ENCODE data around the gene CTSD. TPM values are rescaled to one million over a fixed set of nuclear protein-coding genes. Genes with fewer than 3 reads are reported as not detected.
A peak's percentile ranks its signal among the peaks of the same experiment; 100 is the strongest.

Gene CTSD
- total RNA-seq, 1 donor, result 221 TPM

DNA sequence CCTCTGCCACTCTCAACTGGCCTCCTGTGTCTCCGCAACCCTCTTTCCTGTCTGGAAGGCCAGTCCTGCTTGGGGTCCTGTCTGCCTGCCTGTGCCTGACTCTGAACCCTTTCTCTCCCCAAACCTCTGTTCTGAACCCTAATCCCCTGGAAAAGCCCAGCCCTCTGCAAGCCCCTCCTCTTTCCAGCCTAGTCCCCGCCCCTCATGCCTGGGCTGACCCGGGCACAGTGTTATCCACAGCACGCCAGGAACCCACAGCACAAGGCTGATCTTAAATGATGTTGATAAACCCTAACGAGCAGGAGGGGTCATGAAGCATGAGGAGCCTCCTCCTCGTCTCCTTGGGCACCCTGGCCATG, 13.3 kb downstream of the CTSD start, which contains the start of gene IFITM10:
Gene IFITM10 (minus strand): TSS at position 115 of the 359 bp plus-strand sequence. CDS start 153 bp downstream, outside the sequence.
- TF ChIP-seq, protein P1, sequence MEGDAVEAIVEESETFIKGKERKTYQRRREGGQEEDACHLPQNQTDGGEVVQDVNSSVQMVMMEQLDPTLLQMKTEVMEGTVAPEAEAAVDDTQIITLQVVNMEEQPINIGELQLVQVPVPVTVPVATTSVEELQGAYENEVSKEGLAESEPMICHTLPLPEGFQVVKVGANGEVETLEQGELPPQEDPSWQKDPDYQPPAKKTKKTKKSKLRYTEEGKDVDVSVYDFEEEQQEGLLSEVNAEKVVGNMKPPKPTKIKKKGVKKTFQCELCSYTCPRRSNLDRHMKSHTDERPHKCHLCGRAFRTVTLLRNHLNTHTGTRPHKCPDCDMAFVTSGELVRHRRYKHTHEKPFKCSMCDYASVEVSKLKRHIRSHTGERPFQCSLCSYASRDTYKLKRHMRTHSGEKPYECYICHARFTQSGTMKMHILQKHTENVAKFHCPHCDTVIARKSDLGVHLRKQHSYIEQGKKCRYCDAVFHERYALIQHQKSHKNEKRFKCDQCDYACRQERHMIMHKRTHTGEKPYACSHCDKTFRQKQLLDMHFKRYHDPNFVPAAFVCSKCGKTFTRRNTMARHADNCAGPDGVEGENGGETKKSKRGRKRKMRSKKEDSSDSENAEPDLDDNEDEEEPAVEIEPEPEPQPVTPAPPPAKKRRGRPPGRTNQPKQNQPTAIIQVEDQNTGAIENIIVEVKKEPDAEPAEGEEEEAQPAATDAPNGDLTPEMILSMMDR (IDR thresholded peaks at IDR 0.05; ENCODE audit: insufficient read depth, low read length), result no peak
- peak within 1 kb of the TSS; percentile 48 for H3K4me3 ChIP-seq (ENCODE audit: low read depth, low read length)
- peak; percentile 23 for DNase-seq (ENCODE audit: low read depth)

DNA sequence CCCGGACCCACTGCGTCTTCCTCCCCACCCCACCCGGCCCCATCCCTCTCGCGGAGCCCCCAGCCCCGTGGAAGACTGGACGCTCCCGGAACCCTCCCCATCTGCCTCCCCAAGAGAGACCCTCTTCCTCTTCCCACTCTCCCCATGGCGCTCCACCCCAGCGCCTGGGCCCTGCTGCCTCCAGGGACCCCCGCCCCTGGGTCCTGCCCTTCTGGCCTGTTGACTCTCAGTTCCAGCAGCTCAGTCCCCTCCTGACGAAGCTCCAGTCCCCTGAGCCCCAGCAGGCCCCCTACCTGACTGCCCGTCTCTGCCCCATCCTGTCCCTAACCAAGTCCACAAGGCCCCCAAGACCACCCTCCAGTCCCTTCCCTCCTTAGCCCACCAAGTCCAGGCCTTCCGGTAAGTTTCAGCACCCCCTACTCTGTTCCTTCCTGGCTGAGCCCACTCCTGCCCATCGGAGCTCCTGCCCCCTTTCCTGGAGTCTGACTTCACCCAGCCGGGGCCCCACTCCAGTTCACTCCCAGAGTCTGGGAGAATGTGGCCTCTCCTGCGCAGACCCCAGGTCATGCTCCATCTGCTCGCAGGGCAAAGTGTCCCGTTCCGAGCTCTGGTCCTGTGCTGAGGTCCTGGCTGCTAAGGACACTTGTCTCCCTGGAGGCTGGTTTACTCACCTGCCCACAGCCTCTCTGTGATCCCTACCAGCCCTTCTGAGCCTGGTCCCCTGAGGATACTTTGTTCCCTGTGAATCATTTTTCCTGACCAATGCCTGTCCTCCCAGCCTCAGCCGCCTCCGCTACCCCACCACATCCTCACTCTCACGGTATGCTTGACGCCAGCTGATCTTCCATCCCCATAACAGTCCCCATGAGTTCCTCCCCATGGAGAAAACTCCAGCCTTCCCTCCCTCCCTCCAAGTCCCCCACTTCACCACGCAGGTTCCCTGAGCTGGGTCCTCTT, 14.1 kb downstream of the CTSD start:
- H3K4me3 ChIP-seq (ENCODE audit: low read depth, low read length), result peak overlapping the region; percentile 48
- DNase-seq (ENCODE audit: low read depth), result peak; percentile 85

DNA sequence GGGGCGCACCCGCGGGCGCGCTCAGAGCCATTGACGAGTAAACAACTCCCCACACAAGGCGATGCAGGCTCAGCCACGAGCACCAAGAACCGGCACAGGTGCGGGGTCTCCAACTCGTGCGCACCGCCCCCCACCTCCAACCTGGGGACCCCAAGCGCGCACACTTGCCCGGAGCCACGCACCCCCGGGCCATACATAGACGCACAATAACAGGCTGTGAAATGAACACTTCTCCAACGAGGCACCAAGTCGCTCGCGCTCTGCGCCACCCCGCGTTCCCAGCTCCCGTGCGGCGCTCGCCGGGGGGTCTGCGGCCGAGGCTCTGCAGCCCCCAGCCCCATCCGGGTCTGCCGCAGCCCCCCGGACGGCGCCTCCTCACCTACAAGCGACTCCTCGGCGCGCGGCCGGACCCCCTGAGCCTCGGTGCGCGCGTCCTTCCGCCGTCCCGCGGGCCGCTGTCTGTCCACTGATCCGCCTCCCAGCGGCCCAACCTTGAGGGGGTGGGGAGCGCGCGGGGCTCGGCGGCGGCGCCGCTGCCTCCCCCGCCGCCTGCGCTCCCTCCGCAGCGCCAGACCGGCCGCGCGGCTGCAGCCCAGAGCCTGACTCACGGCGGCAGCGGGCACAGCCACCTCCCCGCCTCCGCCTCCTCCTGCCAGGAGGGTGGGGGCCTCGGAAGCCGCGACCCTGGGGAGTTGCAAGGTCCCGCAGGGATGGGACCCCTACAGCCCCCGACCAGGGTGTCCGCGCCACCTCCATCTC, 14.9 kb downstream of the CTSD start:
- no peak for DNase-seq (ENCODE audit: low read depth)
- H3K4me3 ChIP-seq (ENCODE audit: low read depth, low read length), result peak overlapping the region; percentile 56

More for the DNA sequence above, 14.1 kb downstream of the CTSD start:
- TF ChIP-seq, protein P1 (IDR thresholded peaks at IDR 0.05; ENCODE audit: insufficient read depth, low read length), result no peak

DNA sequence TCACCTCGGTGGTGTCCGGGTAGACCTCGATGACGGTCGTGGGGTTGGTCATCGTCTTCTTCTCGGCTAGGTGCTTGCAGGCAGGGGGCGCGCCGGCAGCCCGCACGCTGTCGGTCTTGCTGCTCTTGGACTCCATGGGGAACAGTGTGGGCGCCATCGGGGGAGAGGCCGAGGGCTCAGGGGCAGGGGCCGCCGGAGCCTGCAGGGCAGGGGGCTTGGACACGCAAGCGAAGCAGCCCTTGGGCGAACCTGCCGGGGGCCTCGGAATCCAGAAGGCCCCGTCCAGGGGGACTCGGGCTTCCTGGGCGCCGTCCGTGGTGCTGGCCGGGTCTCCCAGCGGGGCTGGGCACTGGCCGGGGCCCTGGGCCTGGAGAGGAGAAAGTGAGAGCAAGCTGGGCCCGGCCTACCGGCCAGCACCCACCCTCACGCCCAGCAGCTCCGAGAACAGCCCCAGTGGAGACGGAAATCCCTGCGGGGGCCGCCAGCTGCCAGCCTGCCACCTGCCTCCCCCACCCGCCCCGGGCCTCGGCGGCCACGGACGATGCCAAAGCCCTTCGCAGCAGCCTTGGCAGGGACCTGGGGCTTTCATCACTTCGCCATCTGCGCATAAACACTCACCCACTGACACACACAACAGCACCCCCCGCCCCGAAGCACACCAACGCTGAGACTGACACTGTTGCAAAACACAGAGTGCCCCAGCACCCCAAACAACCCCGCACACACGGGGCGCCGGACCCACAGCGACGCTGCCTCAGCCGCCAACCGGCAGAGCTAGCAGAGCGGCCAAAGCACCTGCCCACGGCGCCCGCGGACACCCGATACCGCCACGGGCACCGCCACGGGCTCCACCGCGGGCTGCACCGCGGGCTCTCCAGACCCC, 15.7 kb downstream of the CTSD start:
- DNase-seq (ENCODE audit: low read depth), result no peak
- TF ChIP-seq, protein P1 (IDR thresholded peaks at IDR 0.05; ENCODE audit: insufficient read depth, low read length), result no peak
- H3K4me3 ChIP-seq (ENCODE audit: low read depth, low read length), result peak overlapping the region; percentile 56

More for the DNA sequence above, 14.9 kb downstream of the CTSD start:
- TF ChIP-seq, protein P1 (IDR thresholded peaks at IDR 0.05; ENCODE audit: insufficient read depth, low read length), result no peak

DNA sequence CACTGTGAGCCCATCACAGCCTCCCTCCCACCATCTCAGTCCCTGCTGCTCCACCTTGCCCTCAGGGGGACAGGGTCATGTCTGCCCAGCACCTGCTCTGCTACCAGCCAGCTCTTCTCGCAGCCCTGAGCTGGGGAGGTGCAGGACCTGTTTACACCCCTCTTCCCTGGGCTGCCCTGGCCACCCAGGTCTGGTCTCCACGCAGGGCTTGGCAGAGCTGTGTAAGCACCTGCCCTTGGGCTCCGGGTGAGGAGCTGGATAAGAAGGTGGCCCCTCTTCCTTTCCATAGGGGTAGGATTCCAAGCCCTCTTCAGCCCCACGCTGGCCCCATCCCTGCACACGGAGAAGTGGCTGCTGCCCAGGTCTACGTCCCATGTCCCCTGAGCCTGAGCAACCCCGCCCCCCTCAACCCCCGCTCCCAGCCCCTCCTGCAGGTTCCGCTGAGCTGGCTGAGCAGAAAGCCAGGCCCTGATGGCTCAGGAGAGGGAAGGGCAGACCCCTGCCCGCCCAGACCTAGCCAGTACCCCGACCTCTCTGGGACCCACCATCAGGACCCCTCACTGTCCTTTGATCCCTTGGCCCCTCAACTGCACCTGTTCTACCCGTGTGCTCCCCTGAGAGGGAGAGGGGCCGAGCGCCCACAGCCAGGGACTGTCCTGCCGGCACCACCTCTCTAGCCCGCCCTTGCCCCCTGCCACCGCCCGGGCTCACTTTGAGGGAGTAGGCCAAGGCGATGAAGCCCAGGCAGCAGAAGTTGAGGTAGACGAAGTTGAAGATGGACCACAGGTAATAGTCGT, 16.6 kb downstream of the CTSD start:
- no peak for DNase-seq (ENCODE audit: low read depth)
- TF ChIP-seq, protein P1 (IDR thresholded peaks at IDR 0.05; ENCODE audit: insufficient read depth, low read length), result no peak
- H3K4me3 ChIP-seq (ENCODE audit: low read depth, low read length), result no peak overlapping the region
